NCI-H1436 (cell line): ENCODE measurements around the gene MYB.

Source experiments
- DNase-seq: peaks from one replicate; lab custom pipeline; 2025; lab: John Stamatoyannopoulos, UW

MYB gene

GRCh38 chr6:135251498-135252441, 70.7 kb downstream of the MYB start:
- DNase-seq, result no peak

GRCh38 chr6:135254471-135254870, 73.4 kb downstream of the MYB start:
- DNase-seq, result no peak

GRCh38 chr6:135256866-135257265, 75.8 kb downstream of the MYB start:
- no peak for DNase-seq

DNA sequence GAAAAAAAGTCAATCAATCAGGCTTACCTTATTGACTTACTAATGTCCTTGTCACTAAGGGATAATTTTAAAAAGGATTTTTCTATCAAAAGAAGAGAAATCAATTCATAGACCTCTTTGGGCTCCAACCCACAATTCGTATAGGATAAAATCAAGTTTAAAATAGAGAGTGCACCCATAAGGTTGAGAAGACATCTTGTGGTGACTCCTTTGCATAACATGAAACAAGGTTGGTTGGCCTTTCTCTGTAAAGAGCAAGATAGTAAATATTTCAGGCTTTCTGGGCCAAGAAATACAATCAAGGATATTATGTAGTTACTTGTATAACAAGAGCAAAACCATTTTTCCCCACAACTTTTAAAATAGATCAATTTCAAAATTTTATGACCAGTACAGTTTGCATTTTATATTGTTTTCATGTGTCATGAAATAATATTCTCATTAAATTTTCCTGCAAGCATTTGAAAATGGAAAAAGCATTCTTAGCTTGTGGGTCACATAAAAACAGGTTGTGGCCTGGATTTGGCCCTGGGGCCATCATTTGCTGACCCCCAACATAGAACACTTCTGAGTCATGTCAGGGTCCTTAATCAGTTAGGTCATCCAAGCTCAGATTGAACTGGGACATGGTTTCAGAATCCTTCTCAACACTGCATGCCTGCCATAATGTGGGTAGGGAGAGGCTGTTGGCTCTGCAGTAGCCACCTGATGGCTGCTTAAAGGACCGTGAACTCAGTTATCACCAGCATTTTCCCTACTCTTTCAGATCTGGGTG, 76.7 kb downstream of the MYB start:
- no peak for DNase-seq

GRCh38 chr6:135258970-135259369, 77.9 kb downstream of the MYB start:
- DNase-seq, result no peak

DNA sequence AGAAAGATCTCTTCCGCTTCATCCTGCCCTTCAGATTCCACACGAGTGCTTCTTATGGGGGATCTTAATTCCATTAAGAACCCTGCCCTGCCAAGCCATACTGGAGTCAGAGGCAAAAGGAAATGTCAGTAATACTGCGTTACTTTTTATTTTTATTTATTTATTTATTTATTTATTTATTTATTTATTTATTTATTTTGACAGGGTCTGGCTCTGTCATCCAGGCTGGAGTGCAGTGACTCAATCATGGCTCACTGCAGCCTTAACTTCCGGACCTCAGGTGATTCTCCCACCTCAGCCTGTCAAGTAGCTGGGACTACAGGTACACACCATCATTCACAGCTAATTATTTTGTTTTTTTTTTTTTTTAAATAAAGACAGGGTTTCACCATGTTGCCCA, 79.5 kb downstream of the MYB start:
- DNase-seq, result no peak

DNA sequence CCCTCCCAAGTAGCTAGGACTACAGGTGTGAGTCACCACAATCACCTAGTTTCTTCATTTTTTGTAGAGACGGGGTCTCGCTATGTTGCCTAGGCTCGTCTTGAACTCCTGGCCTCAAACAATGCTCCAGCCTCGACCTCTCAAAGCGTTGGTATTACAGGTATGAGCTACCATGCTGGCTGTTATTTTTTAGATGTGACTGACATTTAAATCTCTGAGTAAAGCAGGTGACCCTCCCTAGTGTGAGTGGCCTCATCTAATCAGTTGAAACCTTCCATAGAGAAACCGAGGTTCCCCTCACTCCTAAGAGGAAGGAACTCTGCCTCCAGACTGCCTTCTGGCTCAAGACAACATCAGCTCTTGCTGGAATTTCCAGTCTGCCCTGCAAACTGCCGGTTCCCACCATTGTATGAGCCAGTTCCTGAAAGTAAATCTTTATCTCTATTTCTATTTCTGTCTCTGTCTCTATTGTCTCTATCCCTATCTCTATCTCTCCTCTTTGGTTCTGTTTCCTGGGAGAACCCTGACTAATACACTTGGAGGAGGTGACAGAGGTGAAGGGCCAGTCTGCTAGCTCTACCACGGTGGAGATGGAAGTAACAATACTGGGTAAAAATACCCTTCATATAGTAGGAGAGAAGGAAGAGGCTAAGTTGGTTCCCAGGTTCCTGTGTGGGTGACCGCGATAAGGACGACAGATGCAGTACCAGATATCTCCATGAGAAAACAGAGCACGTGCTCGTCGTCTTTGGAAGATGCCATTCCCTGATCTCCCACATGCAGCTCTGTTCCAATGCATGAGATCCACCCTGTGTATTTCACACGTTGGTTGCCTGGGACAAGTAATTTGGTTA, 81.0 kb downstream of the MYB start:
- DNase-seq, result no peak

GRCh38 chr6:135265278-135265677, 84.2 kb downstream of the MYB start:
- DNase-seq, result no peak

DNA sequence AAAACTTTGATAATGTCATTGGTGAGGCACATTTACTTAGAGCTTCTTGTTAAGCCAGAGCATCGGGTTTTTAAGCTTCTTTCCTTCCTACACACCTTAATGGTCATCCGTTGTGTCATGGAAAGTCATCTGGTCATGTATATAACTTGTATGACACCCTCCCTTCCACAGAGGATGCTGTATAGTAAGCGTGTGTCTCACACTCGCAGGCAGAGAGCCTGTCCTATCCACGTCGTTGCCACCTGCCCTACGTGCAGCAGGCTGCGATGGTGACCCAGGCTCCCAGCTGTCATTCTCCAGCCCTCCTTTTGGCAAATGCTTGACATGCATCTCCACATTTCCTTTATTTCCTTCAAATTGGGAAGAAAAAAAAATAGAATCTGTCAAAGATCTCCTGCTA, 85.6 kb downstream of the MYB start:
- DNase-seq, result no peak

GRCh38 chr6:135267085-135267484, 86.0 kb downstream of the MYB start:
- DNase-seq, result peak; percentile 46

DNA sequence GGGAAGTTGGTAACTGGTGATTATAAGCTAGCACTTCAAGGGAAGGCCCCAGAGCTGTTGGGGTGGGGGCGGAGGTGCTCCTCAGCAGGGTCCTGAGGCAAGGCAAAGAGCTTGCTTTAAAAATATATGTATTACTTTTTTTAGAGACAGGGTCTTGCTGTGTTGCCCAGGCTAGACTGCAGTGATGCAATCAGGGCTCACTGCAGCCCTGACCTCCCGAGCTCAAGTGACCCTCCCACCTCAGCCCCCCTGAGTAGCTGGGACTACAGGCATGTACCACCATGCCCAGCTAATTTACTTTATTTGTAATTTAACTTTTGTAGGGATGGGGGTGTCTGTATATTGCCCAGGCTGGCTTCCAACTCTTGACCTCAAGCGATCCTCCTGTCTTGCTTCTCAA, 87.2 kb downstream of the MYB start:
- no peak for DNase-seq

- DNase-seq, result no peak
Measured at GRCh38 chr6:135268740-135269139, 87.6 kb downstream of the MYB start.
